Measurements from ENCODE around the gene PORCN.
A peak's percentile ranks its signal among the peaks of the same experiment; 100 is the strongest.

Gene PORCN

GRCh38 chrX:48509619-48510018, 827 bp downstream of the PORCN start:
- Histone ChIP-seq H3K27ac (ENCODE audit: low read depth, low read length, poor library complexity, severe bottlenecking) (no peak overlapping the region), H3K4me2 (ENCODE audit: low read length) (peak overlapping the region; percentile 79; the same call in 1 of the 2 replicates)

GRCh38 chrX:48511560-48511959, 2.8 kb downstream of the PORCN start:
- Histone ChIP-seq H3K27me3 (ENCODE audit: insufficient read depth, low read length) (no peaks in the 10 kb centered on the region), H4K20me1 (ENCODE audit: insufficient read depth, low read length) (no peaks in the 10 kb centered on the region), H3K27ac (ENCODE audit: low read depth, low read length, poor library complexity, severe bottlenecking) (no peak overlapping the region), H3K9ac (ENCODE audit: low read length) (no peak overlapping the region), H3K9me3 (ENCODE audit: low read length) (no peaks in the 10 kb centered on the region), H3K4me1 (ENCODE audit: insufficient read depth, low read length, severe bottlenecking) (peaks cover 3% of the 10 kb centered on the region), H3F3A (ENCODE audit: insufficient read depth, low read length) (no peaks in the 10 kb centered on the region), H2AFZ (ENCODE audit: low read length) (no peak overlapping the region), H3K36me3 (ENCODE audit: insufficient read depth, low read length) (no peaks in the 10 kb centered on the region), H3K9me2 (ENCODE audit: low read depth, low read length) (no peaks in the 10 kb centered on the region), H3K4me3 (ENCODE audit: low read depth, low read length, poor library complexity, severe bottlenecking) (no peak overlapping the region), H3K79me2 (ENCODE audit: insufficient read depth, low read length) (no peaks in the 10 kb centered on the region), H3K4me2 (ENCODE audit: low read length) (no peak overlapping the region)
- TF ChIP-seq EZH2 (IDR thresholded peaks at IDR 0.05; ENCODE audit: borderline replicate concordance, low read length), result no peak
- TF ChIP-seq CTCF (IDR thresholded peaks at IDR 0.05; ENCODE audit: low read length), result peak; percentile 27; the same call in 1 of the 2 replicates

More at GRCh38 chrX:48509619-48510018, 827 bp downstream of the PORCN start:
- Histone ChIP-seq H3K36me3 (ENCODE audit: insufficient read depth, low read length) (no peaks in the 10 kb centered on the region), H3K4me3 (ENCODE audit: low read depth, low read length, poor library complexity, severe bottlenecking) (no peak overlapping the region), H3K27me3 (ENCODE audit: insufficient read depth, low read length) (no peaks in the 10 kb centered on the region), H3K9ac (ENCODE audit: low read length) (no peak overlapping the region), H2AFZ (ENCODE audit: low read length) (no peak overlapping the region), H3F3A (ENCODE audit: insufficient read depth, low read length) (no peaks in the 10 kb centered on the region), H4K20me1 (ENCODE audit: insufficient read depth, low read length) (no peaks in the 10 kb centered on the region), H3K4me1 (ENCODE audit: insufficient read depth, low read length, severe bottlenecking) (peaks cover 3% of the 10 kb centered on the region), H3K79me2 (ENCODE audit: insufficient read depth, low read length) (no peaks in the 10 kb centered on the region), H3K9me2 (ENCODE audit: low read depth, low read length) (no peaks in the 10 kb centered on the region), H3K9me3 (ENCODE audit: low read length) (no peaks in the 10 kb centered on the region)
- TF ChIP-seq EZH2 (IDR thresholded peaks at IDR 0.05; ENCODE audit: borderline replicate concordance, low read length) (no peak), CTCF (IDR thresholded peaks at IDR 0.05; ENCODE audit: low read length) (no peak)

GRCh38 chrX:48512371-48512935, 3.7 kb downstream of the PORCN start:
- Histone ChIP-seq H3K36me3 (ENCODE audit: insufficient read depth, low read length) (no peaks in the 10 kb centered on the region), H3K4me2 (ENCODE audit: low read length) (no peak overlapping the region), H2AFZ (ENCODE audit: low read length) (no peak overlapping the region), H3F3A (ENCODE audit: insufficient read depth, low read length) (no peaks in the 10 kb centered on the region), H3K9ac (ENCODE audit: low read length) (no peak overlapping the region), H3K4me1 (ENCODE audit: insufficient read depth, low read length, severe bottlenecking) (peaks cover 3% of the 10 kb centered on the region), H3K9me3 (ENCODE audit: low read length) (no peaks in the 10 kb centered on the region), H3K4me3 (ENCODE audit: low read depth, low read length, poor library complexity, severe bottlenecking) (no peak overlapping the region), H3K27ac (ENCODE audit: low read depth, low read length, poor library complexity, severe bottlenecking) (no peak overlapping the region), H4K20me1 (ENCODE audit: insufficient read depth, low read length) (no peaks in the 10 kb centered on the region), H3K27me3 (ENCODE audit: insufficient read depth, low read length) (no peaks in the 10 kb centered on the region), H3K79me2 (ENCODE audit: insufficient read depth, low read length) (no peaks in the 10 kb centered on the region), H3K9me2 (ENCODE audit: low read depth, low read length) (no peaks in the 10 kb centered on the region)
- no peak for TF ChIP-seq EZH2 (IDR thresholded peaks at IDR 0.05; ENCODE audit: borderline replicate concordance, low read length)
- TF ChIP-seq CTCF (IDR thresholded peaks at IDR 0.05; ENCODE audit: low read length), result no peak
